CD4-positive, alpha-beta T cell treated with Interleukin-15 for 4 hours (primary cell): ENCODE data around the gene CYP46A1.
"Not testable (repeated sequence)": the region's sequence is repeated elsewhere in the genome, so short reads cannot be mapped to it uniquely, and the experiment has no call there.

ENCODE experiments used
- DNase-seq: peaks from one replicate; pipeline ENCODE4 v3.0.0-alpha.2; 2020; ENCODE audit warnings: low spot score

The CYP46A1 gene

DNA sequence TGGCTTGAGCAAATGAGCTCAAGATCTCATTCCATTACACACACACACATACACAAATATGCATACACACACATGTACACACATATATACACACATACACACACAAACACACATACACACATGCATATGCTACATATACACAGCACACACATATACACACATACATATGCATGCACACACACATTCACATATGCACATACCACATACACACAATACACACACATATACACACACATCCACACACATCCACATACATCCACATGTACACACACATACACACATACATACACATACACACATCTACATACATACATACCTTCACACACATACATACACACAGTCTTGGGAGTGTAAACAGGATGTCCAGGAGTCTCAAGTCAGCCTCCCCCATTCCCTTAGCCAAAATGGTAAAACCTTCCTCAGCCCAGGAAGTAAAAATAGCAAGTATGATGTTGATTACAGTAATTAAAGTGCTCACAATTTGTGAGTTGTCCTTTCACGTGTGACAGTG, 26.4 kb upstream of the CYP46A1 start:
- DNase-seq, result no peak

DNA sequence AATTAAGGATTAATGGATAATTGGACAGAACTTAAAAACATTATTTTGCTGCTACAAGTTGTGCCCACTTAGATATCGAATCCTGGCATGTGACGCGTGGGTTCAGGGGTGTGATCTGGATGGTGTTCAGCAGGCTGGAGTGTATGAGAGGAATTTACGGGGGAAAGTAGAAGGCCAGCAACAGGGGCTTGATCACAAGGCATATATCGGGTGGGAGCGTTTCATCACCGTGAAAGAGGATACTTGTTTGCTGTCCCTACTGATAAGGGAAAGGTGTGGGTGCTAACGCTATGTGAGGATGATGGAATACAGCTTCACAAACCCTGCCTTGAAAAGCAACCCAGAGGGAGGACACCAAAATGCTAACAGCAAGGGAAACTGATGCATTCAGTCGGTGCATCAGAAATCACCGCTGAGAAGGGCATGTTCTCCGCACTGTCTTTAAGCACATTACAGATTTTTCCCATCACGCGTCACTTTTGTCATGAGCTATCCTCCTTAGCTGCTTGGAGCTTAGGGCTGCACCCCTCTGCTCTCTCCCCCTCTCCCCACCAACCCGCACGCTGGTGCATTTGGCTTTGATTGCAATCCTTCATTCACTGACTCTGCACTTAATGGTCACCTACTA, 25.8 kb upstream of the CYP46A1 start:
- no peak for DNase-seq

DNA sequence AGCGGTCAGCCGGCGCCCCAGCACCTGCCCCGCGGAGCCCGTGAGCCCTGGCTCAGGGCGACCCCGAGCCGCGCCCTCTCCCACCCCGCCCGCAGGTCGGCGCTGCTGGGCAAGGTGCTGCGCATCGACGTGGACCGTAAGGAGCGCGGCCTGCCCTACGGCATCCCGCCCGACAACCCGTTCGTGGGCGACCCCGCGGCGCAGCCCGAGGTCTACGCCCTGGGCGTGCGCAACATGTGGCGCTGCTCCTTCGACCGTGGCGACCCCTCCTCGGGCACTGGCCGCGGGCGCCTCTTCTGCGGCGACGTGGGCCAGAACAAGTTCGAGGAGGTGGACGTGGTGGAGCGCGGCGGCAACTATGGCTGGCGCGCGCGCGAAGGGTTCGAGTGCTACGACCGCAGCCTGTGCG, 24.8 kb upstream of the CYP46A1 start:
- no peak for DNase-seq

DNA sequence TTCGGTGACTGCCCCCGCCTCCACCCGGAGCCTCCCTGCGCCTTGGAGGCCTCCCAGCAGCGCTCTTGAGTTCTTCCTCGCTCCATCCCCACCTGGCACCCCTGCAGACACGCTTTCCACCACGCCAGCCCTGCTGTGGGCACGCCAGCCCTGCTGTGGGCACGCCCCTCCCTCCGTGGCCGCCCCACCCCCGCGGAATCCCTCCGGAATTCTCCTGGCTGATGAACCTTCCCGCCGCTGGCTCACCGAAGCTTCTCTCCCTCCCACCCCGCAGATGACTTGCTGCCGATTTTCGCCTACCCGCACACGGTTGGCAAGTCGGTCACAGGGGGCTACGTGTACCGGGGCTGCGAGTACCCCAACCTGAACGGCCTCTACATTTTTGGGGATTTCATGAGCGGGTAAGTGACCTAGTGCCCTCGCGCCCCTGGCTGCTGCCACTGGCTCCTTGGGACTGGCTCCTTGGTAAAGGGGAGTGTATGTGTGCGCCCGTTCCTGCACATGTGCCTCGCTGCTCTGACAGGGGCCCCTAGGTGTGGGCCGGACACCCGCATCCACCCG, 24.0 kb upstream of the CYP46A1 start:
- DNase-seq, result no peak

DNA sequence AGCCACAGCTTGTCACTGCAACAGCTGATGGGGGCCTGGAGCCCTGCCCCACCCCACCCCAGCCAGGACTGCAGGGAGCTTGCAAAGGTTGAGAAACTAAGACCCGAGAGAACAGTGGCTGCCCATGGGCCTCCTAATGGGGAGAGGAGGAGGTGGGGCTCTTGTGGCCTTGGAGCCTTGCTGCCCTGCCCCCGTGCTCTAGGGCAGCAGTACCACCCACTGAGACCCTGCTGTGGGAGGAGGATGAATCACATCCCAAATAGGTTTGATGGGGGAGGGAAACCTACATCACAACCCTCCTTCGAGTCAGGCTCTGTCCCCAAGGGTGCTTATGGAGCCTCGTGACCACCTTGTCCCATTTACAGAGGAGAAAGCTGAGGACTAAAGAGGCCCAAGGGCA, 23.3 kb upstream of the CYP46A1 start:
- no peak for DNase-seq

DNA sequence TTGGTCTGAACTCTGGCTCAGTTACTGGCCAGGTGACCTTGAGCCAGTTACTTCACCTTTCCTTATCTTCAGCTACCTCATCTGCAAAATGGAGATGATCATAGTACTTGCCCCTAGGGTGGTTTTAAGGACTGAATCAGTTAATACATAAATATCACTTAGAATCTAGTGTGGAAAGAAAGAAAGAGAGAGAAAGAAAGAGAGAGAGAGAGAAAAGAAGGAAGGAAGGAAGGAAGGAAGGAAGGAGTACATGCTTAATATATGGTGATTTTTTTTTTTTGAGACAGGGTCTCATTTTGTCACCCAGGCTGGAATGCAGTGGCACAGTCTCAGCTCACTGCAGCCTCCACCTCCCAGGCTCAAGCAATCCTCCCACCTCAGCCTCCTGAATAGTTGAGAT, 22.9 kb upstream of the CYP46A1 start:
- not testable (repeated sequence) for DNase-seq

DNA sequence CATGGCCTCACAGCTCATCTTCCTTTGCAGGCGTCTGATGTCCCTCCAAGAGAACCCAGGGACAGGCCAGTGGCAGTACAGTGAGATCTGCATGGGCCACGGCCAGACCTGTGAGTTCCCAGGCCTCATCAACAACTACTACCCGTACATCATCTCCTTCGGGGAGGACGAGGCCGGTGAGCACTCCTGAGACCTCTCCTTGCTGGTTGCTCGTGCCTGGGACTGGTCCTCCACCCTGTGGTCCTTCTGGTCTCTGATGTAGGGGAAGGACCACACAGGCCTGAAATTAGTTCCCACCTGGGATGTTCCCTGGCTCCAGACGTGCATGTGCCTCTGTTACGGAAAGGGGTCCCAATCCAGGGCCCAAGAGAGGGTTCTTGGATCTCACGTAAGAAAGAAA, 21.3 kb upstream of the CYP46A1 start:
- DNase-seq, result no peak

DNA sequence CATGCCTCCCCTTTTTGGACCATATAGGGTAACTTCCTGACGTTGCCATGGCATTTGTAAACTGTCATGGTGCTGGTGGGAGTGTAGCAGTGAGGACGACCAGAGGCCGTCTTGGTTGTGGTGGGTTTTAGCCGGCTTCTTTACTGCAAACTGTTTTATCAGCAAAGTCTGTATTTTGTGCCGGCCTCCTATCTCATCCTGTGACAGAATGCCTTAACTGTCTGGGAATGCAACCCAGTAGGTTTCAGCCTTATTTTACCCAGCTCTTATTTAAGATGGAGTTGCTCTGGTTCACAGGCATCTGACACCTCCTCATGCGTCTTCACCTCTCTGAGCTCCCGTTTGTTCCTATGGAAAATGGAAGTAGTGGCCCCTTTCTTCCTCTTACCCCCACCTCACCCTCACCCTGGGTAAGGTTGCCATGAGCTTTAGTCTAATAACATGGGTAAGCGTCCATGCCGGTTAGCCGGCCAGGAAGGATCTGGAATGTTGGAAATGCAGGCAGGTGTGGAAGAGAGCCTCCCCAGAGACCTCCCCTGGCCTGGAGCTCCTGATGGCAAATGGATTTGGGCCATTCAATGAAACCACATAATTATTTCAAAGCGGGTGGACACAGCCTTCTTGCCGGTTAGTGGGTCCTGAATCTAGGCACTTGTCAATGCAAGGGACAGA, 20.6 kb upstream of the CYP46A1 start:
- no peak for DNase-seq

DNA sequence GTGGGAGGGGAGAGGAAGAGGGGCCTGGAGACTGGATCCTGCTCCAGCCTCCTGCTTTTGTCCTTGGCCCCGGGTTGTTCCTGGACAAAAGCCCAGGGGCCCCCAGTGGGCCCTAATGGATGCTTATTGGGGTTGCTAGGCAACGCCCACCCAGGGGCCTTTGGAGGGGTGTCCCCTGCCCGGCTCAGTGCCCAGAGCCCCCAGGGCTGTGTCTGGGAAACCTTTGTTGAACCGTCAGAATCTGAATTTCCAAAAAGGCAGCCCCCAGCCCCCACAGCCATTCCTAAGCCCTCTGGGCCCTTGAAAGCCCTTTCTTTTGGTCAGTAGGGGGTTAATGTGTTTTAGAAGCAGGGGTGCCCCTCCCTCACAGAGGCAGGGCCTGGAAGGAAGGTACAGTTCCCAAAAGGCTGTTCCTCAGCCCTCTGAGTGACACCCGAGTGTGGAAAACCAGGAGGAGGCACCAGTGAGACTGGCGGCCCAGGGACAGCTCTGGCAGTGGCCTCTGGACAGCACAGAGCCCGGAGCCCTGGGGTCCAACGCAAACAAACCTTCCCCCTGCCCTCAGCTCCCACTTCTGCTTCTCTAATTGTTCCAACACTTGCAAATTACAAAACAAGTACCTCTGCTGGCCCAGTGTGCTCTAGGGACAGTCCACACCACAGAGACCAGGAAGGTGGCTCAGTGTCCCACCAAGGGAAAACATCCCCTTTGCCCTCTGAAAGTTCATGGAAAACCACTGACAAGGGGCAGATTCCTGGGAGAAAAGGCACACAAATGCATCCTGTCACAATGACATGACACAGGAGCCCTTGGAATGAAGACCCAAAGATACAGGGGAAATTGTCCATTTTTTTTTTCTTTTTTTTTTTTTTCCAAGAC, 19.8 kb upstream of the CYP46A1 start:
- no peak for DNase-seq

DNA sequence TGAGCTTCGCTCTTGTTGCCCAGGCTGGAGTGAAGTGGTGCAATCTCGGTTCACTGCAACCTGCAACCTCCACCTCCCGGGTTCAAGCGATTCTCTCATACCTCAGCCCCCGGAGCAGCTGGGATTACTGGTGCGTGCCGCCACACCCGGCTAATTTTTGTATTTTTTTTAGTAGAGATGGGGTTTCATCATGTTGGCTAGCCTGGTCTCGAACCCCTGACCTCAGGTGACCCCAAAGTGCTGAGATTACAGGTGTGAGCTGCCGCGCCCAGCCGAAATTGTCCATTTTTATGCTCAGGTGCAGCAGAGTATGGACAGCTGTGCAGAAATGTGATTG, 19.2 kb upstream of the CYP46A1 start:
- no peak for DNase-seq

DNA sequence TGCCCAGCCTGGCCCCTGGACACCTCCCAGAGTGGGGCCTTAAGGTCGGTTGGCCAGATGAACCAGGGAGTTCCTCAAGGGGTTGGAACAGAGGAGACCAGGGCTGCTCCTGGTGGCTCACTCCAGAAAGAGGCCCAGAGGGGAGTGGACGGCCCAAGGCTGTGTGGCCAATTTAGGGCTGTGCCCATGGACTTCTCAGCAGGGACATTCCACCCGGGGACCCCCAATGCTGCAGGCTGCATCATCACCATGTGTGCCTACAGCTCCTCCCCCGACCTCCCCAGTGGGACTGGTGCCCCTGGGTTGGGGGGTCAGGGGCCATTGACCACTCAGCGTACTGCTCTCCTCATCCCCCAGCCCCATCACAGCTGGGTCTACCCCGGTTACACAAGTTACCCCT, 17.6 kb upstream of the CYP46A1 start:
- DNase-seq, result no peak

DNA sequence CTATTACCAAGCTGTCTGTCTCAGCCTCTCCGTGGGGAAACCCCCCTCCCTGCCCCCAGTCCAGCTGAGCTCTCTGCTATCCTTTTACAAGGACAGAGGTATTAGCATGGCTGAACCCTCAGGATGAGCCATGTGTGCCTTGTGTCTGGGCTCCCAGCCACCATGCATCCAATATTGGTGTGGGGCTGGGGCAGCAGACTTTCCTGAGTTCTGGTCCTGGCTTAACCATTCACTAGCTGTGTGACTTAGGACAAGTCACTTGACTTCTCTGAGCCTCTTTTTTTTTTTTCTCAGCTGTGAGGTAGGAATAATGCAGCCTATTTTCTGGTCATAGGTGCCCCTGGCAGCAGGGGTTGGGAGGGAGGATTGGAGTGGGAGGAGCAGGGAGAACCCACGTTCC, 17.1 kb upstream of the CYP46A1 start:
- DNase-seq, result no peak

DNA sequence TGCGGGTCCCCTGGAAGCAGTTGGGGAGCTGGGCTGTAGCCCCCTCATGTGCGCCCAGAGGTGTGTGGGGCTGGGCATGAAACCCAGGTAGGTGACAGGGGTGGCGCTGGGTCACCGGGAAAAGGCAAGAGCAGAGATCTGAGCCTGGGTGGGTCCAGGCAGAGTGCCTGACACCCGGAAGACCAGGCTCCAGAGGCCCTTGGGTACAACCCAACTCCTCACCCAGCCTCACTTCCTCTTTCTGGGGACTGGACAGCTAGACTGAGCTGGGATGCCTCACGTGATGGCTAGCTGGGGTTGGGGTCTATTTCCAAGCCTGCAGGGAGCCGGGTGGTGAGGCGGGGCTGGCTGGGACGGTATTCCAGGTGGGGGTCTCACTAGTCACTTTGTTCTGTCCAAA, 16.3 kb upstream of the CYP46A1 start:
- no peak for DNase-seq

DNA sequence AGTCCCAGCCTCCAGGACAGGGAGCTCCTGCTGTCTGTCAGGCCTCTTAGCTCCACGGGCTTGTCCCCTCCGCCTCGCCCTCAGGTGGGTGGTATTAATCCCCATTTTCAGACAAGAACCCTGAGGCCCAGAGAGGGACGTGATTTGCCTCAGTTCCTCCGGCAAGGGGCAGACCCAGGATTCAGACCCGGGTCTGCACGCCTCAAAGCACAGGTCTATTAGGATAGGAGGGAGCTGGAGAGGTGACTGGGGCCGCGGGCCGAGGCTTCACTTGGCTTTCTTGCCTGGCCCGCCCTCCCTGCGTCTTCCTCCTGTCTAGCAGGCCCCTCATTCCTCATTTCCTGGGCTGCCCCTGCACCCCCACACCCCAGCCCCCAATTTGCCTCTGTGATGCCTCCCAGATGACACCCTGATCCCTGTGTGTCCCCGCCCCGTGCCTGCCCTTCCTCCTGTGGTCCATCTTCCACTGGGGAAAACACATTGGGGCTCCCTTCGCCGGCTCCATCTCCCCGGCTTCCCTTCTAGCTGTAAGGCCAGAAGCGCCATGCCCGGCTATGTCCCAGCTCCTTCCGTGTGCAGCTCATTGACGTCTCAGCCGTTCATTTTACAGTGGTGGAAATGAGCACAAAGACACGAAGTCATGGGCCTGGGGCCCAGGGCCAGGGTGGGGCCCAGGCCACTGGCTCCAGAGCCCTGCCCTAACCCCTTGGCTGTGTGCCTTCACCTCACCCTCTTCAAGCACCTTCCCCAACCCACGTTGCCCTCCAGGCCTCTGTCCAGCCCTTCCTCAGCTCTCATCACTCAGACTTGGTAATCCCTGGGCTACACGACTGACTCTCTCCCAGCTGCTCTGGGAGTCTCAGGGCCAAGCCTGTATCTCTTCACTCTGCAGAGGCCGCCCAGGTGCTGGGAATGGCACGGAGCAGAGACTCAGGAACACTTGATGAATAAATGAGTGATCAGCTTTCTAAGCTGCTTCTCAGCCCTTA, 15.5 kb upstream of the CYP46A1 start:
- no peak for DNase-seq

DNA sequence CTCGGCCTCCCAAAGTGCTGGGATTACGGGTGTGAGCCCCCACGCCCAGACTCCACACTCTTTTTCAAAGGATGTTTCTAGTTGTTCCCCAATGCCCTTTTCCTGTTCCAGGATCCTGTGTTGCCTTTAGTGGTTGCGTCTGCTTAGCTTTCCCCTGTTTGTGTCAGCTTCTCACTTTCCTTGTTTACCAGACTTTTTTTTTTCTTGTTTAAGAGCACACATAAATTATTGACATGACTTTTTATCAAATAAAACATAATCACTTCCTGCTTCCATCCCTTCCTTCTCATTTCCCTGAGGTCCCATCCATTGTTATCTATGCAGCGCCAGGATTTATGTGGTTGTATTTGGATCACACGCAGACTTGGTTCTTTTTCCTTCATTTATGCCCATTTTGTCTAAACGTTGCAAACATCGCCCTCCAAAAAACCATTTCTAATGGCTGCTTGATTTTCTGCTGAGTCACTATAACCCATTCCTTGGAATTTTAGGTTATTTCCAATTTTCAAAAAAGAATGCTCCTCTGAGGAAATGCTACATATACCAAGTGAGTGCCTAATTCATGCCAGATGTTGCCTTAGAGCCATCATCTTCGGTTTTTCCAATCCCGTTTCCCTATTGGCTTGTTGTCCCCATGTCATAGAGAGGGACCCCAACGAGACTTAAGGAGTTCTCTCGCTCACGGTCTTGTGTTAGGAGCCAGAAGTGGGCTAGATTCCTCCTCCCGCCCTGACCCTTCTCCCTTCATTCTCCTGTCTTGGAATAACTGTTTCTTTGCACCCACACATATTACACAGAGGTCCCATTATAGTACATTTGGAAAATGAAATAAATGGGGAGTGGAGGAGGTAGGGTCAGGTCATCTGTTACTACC, 13.5 kb upstream of the CYP46A1 start:
- no peak for DNase-seq

DNA sequence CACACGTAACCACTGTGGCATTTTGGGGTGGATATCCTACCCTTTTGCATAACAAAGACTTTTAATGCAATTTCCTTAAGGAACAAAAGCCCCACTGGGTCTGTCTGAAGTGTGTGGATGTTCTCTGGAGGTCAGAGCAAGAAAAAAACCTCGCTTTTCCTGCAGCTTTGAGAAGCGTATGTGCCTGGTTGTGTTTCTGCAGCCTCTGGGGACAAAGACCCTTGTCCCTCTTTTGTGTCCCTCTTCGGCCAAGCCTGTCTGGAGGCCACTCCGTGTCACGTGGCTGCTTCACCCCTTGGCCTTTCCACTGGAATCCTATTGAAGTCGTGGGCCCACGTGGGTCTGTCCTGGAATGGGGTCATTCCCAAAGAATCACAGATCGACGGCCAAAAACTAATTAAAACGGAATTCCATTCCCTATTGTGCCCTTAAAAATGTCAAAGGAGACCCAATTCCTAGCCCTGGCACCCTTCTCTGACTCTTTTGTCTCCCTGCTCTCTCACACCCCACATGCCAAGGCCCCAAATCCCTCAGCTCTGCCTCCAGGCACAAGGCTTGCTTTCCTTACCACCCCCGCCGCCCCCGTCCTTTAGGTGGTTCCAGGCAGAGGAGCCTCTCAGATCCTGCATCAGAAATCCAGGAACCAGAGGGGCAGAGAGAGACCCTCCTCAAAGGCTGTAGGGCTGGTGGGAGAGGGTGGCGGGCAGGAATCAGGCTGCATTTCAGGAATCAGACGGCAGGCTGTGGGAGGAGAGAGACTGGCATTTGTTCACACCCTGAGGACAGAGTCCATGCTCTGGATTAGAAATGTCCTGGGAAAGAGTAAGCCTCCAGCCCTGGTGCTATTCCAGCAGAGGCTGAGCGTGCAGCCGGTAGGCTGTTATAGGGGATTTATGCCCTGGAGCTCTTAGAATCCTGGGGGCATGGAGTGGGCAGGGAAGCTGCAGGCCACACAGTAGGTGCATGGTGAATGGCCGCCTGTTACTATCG, 12.6 kb upstream of the CYP46A1 start:
- DNase-seq, result no peak

DNA sequence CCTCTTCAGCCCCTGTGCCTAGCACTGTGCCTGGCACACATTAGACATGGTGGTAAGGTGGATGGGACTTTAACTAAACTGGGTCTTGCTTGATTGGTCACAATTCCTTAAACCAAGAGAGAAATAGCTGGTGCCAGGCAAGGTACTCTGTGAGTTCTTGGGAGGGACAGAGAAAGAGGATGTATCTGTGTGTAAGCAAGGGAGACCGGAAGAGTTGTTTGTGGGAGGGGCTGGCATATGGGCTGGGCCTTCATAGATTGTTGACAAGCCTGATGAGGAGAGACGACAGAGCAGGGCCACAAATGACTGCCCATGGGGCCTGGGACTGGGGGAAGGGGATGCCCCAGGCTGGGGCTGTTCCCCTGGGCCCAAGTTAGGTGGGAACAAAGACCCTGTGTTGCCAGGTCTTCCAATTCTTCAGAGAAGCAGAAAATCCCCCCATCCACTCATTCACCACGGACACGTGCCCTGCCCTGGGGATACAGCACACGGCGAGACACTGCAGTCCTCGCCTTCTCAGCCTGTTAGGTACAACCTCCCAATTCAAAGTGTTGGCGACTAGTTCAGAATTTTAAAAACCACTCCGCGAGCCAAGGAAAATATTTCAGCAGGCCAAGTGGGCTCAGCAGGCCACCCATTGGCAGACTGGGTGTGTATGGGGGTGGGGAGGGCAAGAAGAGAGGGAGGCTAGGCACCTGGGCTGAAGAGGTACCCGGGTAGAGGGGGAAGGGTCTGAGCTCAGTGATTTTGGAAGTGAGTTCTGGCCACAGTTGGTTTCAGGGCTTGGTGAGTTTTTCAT, 11.4 kb upstream of the CYP46A1 start:
- no peak for DNase-seq

DNA sequence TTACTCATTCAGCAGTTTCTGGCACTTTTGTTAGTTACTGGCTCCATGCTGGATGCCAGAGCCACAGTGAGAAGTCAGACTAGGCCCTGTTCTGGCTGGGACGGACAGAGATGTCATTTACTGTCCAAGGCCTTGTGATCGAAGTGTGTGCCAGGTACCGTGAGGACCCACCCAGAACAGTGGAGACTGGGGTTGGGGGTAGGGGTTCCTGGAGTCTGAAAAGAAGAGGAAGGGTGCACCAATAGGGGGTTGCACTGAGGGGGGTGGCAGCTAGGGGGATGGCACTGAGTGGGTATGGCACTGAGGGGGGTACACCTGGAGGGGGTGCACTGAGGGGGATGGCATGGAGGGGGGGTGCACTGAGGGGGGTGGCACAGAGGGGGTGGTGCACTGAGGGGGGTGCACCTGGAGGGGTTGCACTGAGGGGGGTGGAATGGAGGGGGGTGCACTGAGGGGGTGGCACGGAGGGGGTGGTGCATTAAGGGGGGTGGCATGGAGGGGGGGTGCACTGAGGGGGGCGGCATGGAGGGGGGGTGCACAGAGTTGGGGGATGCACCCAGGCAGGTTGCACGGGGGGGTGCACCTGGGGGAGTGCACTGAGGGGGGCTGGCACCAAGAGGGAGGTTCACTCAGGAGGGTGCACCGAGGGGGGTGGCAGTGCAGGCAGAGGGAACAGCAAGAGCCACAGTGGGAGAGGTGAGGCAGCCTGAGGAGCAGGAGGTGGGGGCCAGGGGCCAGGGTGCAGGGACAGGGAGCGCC, 10.6 kb upstream of the CYP46A1 start:
- no peak for DNase-seq
